ENCODE measurements around the gene RFNG.

Gene RFNG

GRCh38 chr17:82025401-82026107 lies 26.1 kb downstream of the RFNG start:
- DNase-seq (ENCODE audit: low read depth), result no peak

GRCh38 chr17:82024859-82025258 lies 26.8 kb downstream of the RFNG start:
- DNase-seq (ENCODE audit: low read depth), result no peak

- DNase-seq (ENCODE audit: low read depth), result peak; percentile 12
Measured at GRCh38 chr17:82023447-82024241, 28.0 kb downstream of the RFNG start.

GRCh38 chr17:82022981-82023446 lies 28.6 kb downstream of the RFNG start, which contains the start of gene LRRC45:
TSS of gene LRRC45 (plus strand) at chr17:82023305. CDS start at chr17:82023644, 339 bp downstream.
- DNase-seq (ENCODE audit: low read depth), result peak; percentile 100

- no peak for DNase-seq (ENCODE audit: low read depth)
Measured at GRCh38 chr17:82022310-82022980, 29.2 kb downstream of the RFNG start, which contains the start of gene CENPX. TSS of gene CENPX (minus strand) at chr17:82022878. CDS start at chr17:82022861, 17 bp downstream.

- DNase-seq (ENCODE audit: low read depth), result no peak
Measured at GRCh38 chr17:82021900-82022309, 29.7 kb downstream of the RFNG start.

GRCh38 chr17:82021107-82021899 lies 30.3 kb downstream of the RFNG start:
- DNase-seq (ENCODE audit: low read depth), result peak; percentile 39

GRCh38 chr17:82020572-82021106 lies 31.0 kb downstream of the RFNG start:
- DNase-seq (ENCODE audit: low read depth), result no peak

GRCh38 chr17:82019690-82020571 lies 31.7 kb downstream of the RFNG start:
- peak; percentile 51 for DNase-seq (ENCODE audit: low read depth)

GRCh38 chr17:82018989-82019689 lies 32.5 kb downstream of the RFNG start:
- no peak for DNase-seq (ENCODE audit: low read depth)

GRCh38 chr17:82018152-82018988 lies 33.2 kb downstream of the RFNG start:
- no peak for DNase-seq (ENCODE audit: low read depth)

GRCh38 chr17:82017612-82018151 lies 33.9 kb downstream of the RFNG start:
- DNase-seq (ENCODE audit: low read depth), result no peak

- no peak for DNase-seq (ENCODE audit: low read depth)
Measured at GRCh38 chr17:82016875-82017459, 34.6 kb downstream of the RFNG start.

GRCh38 chr17:82016061-82016874 lies 35.3 kb downstream of the RFNG start:
- DNase-seq (ENCODE audit: low read depth), result no peak

GRCh38 chr17:82015311-82015971 lies 36.2 kb downstream of the RFNG start:
- DNase-seq (ENCODE audit: low read depth), result no peak

GRCh38 chr17:82014971-82015310 lies 36.7 kb downstream of the RFNG start:
- DNase-seq (ENCODE audit: low read depth), result no peak

GRCh38 chr17:82014432-82014831 lies 37.2 kb downstream of the RFNG start:
- no peak for DNase-seq (ENCODE audit: low read depth)

All from activated T-cell treated with anti-CD3 and anti-CD28 coated beads for 24 hours (primary cell).